ENCODE data around the gene TRPM8.

The TRPM8 gene

DNA sequence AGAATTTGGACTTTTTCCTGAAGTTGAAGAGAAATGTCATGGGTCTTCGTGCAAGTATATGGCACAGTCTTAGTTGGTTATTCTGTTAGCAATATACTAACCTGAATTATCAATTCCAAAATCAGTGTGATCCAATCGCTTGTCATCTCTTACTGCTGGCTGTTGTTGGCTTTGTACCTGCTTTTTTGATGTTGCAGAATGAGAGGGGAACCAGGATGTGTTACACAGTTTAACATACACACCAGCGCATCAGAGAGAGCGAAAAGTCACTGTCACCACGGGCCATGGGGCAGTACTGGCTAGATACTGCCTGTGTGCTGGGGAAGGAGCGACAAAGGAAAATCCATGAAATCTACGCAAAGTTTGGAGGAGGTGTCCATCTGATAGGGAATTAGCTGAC, 74.0 kb downstream of the TRPM8 start:
- FAIRE-seq (no peak), DNase-seq (ENCODE audit: insufficient read length, low spot score) (no peak)
- TF ChIP-seq POLR2A (IDR thresholded peaks at IDR 0.05; ENCODE audit: low read depth, low read length) = no peak

- FAIRE-seq (no peak), DNase-seq (ENCODE audit: insufficient read length, low spot score) (no peak)
- TF ChIP-seq POLR2A (IDR thresholded peaks at IDR 0.05; ENCODE audit: low read depth, low read length) = no peak
These were observed 75.5 kb downstream of the TRPM8 start for GRCh38 chr2:233992513-233993217.

- FAIRE-seq = no peak
- no peak for TF ChIP-seq POLR2A (IDR thresholded peaks at IDR 0.05; ENCODE audit: low read depth, low read length)
- DNase-seq (ENCODE audit: insufficient read length, low spot score) = no peak
These were observed 76.3 kb downstream of the TRPM8 start for GRCh38 chr2:233993461-233993860.

DNA sequence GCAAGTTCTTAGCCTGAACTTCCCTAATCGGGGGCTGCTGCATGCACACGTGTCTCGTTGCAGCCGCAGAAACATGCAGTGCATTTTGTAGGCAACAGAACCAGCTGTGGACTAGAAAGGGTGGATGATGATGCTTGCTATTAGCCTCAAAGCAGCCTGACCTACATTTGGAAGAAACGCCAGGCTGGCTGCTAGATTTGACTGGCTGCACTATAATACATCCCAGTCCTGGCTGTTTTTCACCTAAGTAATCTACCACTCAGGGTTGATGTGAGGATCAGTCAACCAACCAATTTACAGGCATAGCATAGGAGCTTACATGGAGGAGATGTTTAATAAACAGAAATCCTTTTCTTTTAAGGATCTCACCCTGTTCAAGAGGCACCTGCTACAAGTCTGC, 77.0 kb downstream of the TRPM8 start:
- DNase-seq (ENCODE audit: insufficient read length, low spot score) (no peak), FAIRE-seq (no peak)
- no peak for TF ChIP-seq POLR2A (IDR thresholded peaks at IDR 0.05; ENCODE audit: low read depth, low read length)

GRCh38 chr2:233996000-233996399, 78.8 kb downstream of the TRPM8 start:
- FAIRE-seq = no peak
- TF ChIP-seq POLR2A (IDR thresholded peaks at IDR 0.05; ENCODE audit: low read depth, low read length) = no peak

DNA sequence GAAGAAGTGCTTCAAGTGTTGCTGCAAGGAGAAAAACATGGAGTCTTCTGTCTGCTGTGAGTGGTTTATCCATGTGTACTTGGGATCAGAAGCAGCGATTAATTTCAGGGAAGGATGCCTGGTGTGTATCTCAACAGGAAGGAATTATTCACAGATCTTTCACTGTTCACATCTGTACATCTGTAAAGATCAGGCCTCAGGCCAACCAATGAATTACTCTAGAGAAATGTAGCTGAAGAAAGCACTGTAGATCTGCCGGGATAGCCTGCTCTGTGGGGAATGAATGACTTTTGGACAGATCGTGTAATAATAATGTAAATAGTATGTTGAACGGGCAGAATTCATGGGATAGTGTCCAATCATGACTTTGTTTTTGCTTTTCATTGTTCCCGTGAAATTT, 79.3 kb downstream of the TRPM8 start:
- no peak for FAIRE-seq
- no peak for TF ChIP-seq POLR2A (IDR thresholded peaks at IDR 0.05; ENCODE audit: low read depth, low read length)

More at GRCh38 chr2:233996000-233996399, 78.8 kb downstream of the TRPM8 start:
- no peak for DNase-seq (ENCODE audit: insufficient read length, low spot score)

DNA sequence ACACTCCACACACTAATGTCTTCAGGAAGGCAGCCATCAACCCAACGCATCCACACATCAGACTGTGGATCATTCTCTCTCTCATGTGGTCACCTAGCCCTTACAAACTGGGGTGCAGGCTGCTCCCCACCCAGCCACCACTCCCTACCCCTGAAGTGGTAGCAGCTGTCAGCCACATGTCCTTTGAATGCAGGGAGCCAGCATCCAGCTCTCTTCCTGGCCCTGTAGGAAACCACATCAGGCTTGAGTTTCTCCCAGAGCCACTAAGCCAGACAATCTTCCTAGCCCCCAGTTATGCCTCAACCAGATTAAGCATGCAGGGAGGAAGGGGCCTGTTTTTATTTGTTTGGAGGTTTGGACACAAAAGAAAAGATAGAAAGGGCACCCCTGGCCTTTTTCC, 80.5 kb downstream of the TRPM8 start:
- no peak for TF ChIP-seq POLR2A (IDR thresholded peaks at IDR 0.05; ENCODE audit: low read depth, low read length)
- DNase-seq (ENCODE audit: insufficient read length, low spot score) (no peak), FAIRE-seq (no peak)

More for the DNA sequence above, 79.3 kb downstream of the TRPM8 start:
- DNase-seq (ENCODE audit: insufficient read length, low spot score) = no peak

GRCh38 chr2:233999182-233999581, 82.0 kb downstream of the TRPM8 start:
- FAIRE-seq = no peak
- DNase-seq (ENCODE audit: insufficient read length, low spot score) = no peak
- no peak for TF ChIP-seq POLR2A (IDR thresholded peaks at IDR 0.05; ENCODE audit: low read depth, low read length)

DNA sequence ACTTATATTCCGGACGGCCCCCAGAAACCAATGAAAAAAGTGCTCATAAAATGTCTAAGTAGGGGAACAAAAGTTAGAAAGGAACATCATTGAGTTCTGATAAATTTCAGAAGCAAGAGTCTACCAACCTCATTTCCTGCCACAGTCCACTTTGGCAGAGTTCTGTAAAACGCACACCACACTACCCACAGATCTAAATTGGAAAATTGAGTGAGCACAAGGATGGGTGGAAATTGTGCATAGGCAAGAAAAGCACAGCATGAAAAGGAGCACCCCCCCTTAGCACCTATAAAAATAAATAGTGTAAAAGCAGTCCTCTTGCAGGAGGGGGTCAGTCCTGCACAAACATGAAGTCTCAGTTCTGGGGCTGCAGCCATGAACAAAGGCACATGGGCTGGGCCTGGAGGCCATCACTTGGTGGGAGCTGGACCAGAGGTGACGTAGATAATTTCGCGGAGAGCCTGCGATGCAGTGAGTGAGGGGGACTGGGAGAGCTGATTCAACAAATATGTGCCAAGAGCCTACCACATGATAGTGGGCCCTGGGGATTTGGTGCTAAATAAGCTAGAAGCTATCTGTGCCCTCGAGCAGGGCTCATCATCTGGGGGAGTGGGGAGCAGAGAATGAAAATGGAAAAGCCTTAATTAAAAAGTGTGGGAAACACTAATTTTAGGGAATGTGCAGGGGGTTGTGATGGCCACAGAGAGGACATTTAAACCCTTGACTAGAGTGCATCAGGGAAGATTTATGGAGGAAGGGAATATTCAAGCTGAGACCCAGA, 84.4 kb downstream of the TRPM8 start:
- DNase-seq (ENCODE audit: insufficient read length, low spot score) (no peak), FAIRE-seq (no peak)
- no peak for TF ChIP-seq POLR2A (IDR thresholded peaks at IDR 0.05; ENCODE audit: low read depth, low read length)

DNA sequence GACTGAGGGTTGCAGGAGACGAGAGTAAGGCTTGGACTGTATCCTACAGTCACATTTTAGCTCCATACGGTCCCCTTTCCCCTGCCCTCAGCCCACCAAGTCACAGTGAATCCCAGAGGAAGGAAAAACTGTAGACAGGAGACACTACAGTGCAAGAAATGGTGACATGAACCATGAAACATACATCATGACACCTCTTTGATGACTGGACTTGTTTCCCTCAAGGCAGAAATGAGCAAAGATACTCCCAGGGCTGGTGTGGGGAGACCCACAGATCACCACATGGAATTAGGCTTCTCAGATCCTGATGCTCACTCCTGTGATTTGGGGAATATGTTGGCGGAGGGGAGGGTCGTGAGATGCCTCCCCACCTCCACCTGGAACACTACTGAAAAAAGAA, 85.1 kb downstream of the TRPM8 start:
- no peak for FAIRE-seq
- DNase-seq (ENCODE audit: insufficient read length, low spot score) = no peak
- no peak for TF ChIP-seq POLR2A (IDR thresholded peaks at IDR 0.05; ENCODE audit: low read depth, low read length)

DNA sequence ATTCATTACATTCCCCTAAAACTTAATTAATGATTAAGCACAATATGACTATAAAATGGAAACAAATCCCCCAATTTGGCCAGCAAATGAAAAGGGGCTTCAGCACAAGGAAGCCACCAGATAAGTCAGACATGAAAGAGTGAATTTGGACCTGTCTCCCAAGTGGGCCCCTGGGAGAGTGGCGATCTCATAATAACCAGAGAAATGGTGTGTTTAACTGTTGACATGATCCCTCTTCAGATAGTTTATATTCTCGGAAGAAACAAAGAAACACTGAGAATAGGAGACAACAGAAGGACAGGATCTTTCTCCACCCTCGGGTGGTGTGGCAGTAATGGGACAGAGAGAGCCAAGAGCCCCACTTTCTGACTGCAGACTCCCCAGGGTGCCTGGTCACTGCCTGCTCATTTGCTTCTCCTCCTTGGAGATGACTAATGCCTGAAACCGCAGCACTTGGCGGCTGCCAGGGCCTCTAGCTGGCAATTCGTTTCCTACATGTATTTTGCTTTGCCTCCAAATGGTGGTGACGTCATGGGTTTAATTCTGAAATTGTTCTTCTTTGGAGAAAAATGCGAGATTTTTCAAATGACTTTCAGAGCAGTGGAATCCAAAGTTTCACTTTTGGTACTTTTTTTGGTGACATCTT, 86.9 kb downstream of the TRPM8 start:
- FAIRE-seq (peak; percentile 90), DNase-seq (ENCODE audit: insufficient read length, low spot score) (peak; percentile 74)
- TF ChIP-seq POLR2A (IDR thresholded peaks at IDR 0.05; ENCODE audit: low read depth, low read length) = no peak

GRCh38 chr2:234005126-234005525, 88.0 kb downstream of the TRPM8 start:
- DNase-seq (ENCODE audit: insufficient read length, low spot score) = no peak
- no peak for TF ChIP-seq POLR2A (IDR thresholded peaks at IDR 0.05; ENCODE audit: low read depth, low read length)
- FAIRE-seq = no peak

GRCh38 chr2:234006501-234006900, 89.3 kb downstream of the TRPM8 start:
- DNase-seq (ENCODE audit: insufficient read length, low spot score) (no peak), FAIRE-seq (no peak)
- TF ChIP-seq POLR2A (IDR thresholded peaks at IDR 0.05; ENCODE audit: low read depth, low read length) = no peak

- no peak for DNase-seq (ENCODE audit: insufficient read length, low spot score)
- no peak for FAIRE-seq
- TF ChIP-seq POLR2A (IDR thresholded peaks at IDR 0.05; ENCODE audit: low read depth, low read length) = no peak
These were observed 97.3 kb downstream of the TRPM8 start for GRCh38 chr2:234014427-234014826.
